Right lobe of liver (tissue), 6 donors: ENCODE results near the gene ARID3A. TPM values are rescaled to one million over a fixed set of nuclear protein-coding genes. Genes with fewer than 3 reads are reported as not detected.

Experiments used
- ATAC-seq, 4 donors: fragments of 200-7000 bp; cut with Tn5 transposase; one replicate each; pipeline ENCODE4 v1.9.1; 2020; ENCODE audit warnings: mild to moderate bottlenecking in 4 of 4, moderate library complexity in 4 of 4
- DNase-seq, 3 donors: peaks; one replicate each; pipeline ENCODE4 v3.0.0-alpha.2; 2020
- H3K27ac ChIP-seq, 3 donors: fragments of 200-600 bp; one replicate each; pipeline ENCODE4 v1.8.0; 2022
- H3K27me3 ChIP-seq, 2 donors: fragments of 200-600 bp; one replicate each; pipeline ENCODE4 v1.8.0; 2022
- H3K36me3 ChIP-seq, 4 donors: fragments of 200-600 bp; sonication (generic) in 1 of 4; one replicate each; pipeline versions ENCODE4 v1.5.1 to v1.8.0; 2017 to 2022; ENCODE audit warnings: control low read depth in 1 of 4
- H3K4me1 ChIP-seq, 4 donors: fragments of 200-600 bp; sonication (generic) in 1 of 4; one replicate each; pipeline versions ENCODE4 v1.5.1 to v1.8.0; 2017 to 2022; ENCODE audit warnings: control low read depth in 1 of 4
- H3K4me3 ChIP-seq, 3 donors: fragments of 200-600 bp; one replicate each; pipeline ENCODE4 v1.8.0; 2022
- H3K9me3 ChIP-seq, 4 donors: fragments of 200-600 bp; sonication (generic) in 1 of 4; one replicate each; pipeline versions ENCODE4 v1.5.1 to v1.8.0; 2017 to 2022; ENCODE audit warnings: control low read depth in 1 of 4
- POLR2A ChIP-seq: fragments of 450-650 bp; IDR thresholded peaks from one replicate; pipeline ENCODE4 v1.6.1; 2017; ENCODE audit warnings: antibody characterized with exemption, mild to moderate bottlenecking
- WGBS: methylation state at CpG from one replicate; pipeline ENCODE4 v1.1.6; 2018; ENCODE audit warnings: low coverage, low lambda C conversion rate; ENCODE audit not compliant: insufficient coverage; ENCODE audit errors: missing lambda C conversion rate; 5-methylcytosine and 5-hydroxymethylcytosine counted together
- intact Hi-C, 2 donors: fragments of 100-400 bp; cut with DNase I; formaldehyde crosslinking; loops; one replicate each; pipeline versions ENCODE4 v1.11.2 to v1.14.1; 2022
- total RNA-seq, 6 experiments: library from RNA; depleted of rRNA in 2 of 6; stranded (reverse); fragments of >200 nt in 2 of 6; fragmentation: NEBNext Ultra II Directional in 3 of 6; extraction: Animal tissue kit (Norgen Biotek cat#: 25700) in 3 of 6; gene quantifications; one replicate each; pipeline versions ENCODE4 v1.1.0 to v1.2.4, GENCODE V29; 2016 to 2023
- TF ChIP-seq, protein P1 (sequence below), 4 donors: fragments of 200-600 bp in 3 of 4; fragments of 450-650 bp in 1 of 4; IDR thresholded peaks; one replicate each; pipeline versions ENCODE4 v1.5.1 to v1.8.0; 2016 to 2022; ENCODE audit warnings: antibody characterized with exemption in 4 of 4, mild to moderate bottlenecking in 2 of 4
- donor health status: DM: no; HTN: yes; CAD: no.
- donor health status: DM: no; HTN: no; CAD: no.
- donor health status: DM: no; HTN: no; CAD: no.
- donor health status: DM: no; HTN: yes; CAD: no.
- donor health status: DM: no; HTN: yes; CAD: no.

The ARID3A gene
- total RNA-seq, 6 experiments from 2014 or later = 0.74 to 5.3 (median 1.9) TPM

DNA sequence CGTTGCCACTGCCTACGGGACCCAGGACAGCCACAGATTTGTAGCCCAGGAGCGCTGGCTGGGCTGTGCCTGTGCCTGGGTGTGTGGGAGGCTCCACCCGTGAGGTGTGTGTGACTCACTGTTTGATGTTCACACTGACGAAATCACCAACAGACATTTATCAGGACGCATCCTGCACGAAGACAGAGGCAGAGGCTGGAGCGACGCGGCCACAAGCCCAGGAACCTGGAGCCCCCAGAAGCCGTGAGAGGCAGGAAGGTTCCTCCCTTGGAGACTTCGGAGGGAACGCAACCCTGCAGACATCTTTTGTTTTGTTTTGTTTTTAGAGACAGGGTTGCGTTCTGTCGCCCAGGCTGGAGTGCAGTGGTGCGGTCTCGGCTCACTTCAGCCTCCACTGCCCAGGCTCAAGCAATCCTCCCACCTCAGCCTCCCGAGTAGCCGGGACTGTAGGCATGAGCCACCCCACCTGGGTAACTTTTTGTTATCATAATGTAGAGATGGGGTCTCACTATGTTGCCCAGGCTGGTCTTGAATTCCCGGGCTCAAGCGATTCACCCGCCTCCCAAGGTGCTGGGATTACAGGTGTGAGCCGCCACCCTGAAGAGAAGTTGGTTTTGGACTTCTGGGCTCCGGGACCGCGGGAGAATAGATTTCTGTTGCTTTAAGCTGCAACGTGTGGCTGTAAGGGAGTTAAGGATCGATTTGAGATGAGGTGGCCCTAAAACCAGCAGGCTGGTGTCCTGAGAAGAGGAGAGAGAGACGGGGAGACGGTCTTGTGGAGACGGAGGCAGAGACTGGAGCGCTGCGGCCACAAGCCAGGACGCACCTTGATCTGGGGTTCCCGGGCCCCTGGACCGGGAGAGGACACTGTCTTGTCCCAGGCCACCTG lies 33.4 kb downstream of the ARID3A start:
- 84% methylated on average over 9 of the region's 36 CpGs for WGBS
- H3K9me3 ChIP-seq = no peaks in the 10 kb centered on the region
- ATAC-seq (peak in 1 of 4 donors; percentile 60), DNase-seq (no peak)
- H3K4me1 ChIP-seq = no peaks in the 10 kb centered on the region
- H3K36me3 ChIP-seq = no peaks in the 10 kb centered on the region
- H3K27me3 ChIP-seq = no peaks in the 10 kb centered on the region
- H3K27ac ChIP-seq = no peak overlapping the region
- no peak overlapping the region for H3K4me3 ChIP-seq
- no peak for TF ChIP-seq POLR2A
- intact Hi-C loops = no loop called here

DNA sequence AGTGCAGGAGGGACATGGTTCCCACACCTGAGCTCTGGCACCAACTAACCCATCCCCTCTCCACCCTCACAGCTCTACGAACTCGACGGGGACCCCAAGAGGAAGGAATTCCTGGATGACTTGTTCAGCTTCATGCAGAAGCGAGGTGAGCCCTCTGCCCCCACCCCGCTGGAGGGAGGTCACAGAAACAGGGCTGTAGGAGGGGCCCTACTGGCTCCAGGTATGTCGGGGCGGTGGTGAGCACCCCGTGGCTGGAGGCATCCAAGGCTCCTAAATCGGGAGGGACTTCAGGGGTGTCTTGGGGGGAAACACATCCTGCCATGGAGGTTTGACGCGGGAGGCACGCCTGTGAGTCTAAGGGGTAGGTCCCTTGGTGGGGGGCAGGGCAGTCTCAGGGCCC lies 34.2 kb downstream of the ARID3A start:
- 100% methylated on average over 1 of the region's 12 CpGs for WGBS
- DNase-seq = no peak

DNA sequence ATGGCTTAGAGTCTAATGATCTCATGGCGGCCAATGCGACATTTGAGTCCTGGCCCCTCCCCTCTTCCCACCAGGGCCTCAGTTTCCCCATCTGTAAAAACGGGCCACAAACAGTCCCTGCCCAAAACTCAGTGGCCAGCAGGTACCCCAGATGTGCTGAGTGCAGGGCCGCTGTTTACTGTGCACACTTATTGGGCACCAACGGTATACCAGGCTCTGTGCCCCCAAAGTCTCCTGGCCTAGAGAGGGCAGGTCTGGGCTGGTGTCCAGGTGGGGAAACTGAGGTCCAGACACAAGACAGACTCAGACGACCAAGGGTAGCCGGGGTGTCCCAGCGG lies 34.7 kb downstream of the ARID3A start:
- no CpG with 5 or more reads among the region's 8 CpGs for WGBS
- Histone ChIP-seq H3K4me1 (no peaks in the 10 kb centered on the region), H3K36me3 (no peaks in the 10 kb centered on the region), H3K27me3 (no peaks in the 10 kb centered on the region), H3K9me3 (no peaks in the 10 kb centered on the region), H3K27ac (no peak overlapping the region), H3K4me3 (no peak overlapping the region)
- no peak for TF ChIP-seq POLR2A
- TF ChIP-seq, protein P1, sequence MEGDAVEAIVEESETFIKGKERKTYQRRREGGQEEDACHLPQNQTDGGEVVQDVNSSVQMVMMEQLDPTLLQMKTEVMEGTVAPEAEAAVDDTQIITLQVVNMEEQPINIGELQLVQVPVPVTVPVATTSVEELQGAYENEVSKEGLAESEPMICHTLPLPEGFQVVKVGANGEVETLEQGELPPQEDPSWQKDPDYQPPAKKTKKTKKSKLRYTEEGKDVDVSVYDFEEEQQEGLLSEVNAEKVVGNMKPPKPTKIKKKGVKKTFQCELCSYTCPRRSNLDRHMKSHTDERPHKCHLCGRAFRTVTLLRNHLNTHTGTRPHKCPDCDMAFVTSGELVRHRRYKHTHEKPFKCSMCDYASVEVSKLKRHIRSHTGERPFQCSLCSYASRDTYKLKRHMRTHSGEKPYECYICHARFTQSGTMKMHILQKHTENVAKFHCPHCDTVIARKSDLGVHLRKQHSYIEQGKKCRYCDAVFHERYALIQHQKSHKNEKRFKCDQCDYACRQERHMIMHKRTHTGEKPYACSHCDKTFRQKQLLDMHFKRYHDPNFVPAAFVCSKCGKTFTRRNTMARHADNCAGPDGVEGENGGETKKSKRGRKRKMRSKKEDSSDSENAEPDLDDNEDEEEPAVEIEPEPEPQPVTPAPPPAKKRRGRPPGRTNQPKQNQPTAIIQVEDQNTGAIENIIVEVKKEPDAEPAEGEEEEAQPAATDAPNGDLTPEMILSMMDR (IDR thresholded peaks at IDR 0.05) = no peak
- no peak for ATAC-seq
- intact Hi-C loops = no loop called here
- DNase-seq = no peak

More for the DNA sequence above, 34.2 kb downstream of the ARID3A start:
- Histone ChIP-seq H3K36me3 (no peaks in the 10 kb centered on the region), H3K27ac (no peak overlapping the region), H3K9me3 (no peaks in the 10 kb centered on the region), H3K4me3 (no peak overlapping the region), H3K4me1 (no peaks in the 10 kb centered on the region), H3K27me3 (no peaks in the 10 kb centered on the region)
- no peak for TF ChIP-seq POLR2A
- TF ChIP-seq, protein P1 (IDR thresholded peaks at IDR 0.05) = no peak
- intact Hi-C loops = no loop called here
- ATAC-seq = no peak

DNA sequence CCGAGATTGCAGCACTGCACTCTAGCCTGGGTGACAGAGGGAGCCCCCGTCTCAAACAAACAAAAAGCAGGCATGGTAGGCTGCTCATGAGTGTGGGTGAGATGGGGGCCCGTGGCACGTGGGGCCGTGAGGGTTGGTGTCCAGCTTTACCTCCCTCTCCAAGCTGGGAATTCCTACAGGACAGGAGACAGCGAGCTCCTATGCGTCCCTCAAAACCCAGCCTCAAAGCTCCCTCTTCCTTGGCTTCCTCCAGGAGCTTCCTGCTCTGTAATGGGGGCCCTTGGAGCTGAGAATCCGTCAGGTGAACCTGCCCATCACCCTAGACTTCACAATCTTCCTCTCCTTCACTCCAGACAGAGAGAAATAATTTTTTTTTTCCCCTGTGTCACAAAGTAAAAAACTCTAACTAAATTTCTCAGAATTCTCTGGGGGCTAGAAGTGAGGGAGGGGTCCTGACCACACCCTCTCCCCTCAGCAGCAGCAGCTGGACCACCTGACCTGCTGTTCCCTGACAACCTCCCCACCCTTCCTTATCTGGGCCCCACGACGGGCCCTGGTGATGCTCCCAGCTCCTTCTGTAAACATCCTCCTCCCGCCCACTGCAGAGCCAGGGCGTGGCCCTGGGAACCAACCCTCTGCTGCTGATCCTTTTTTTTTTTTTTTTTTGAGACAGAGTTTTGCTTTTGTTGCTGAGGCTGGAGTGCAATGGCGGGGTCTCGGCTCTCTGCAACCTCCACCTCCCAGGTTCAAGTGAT lies 36.2 kb downstream of the ARID3A start:
- Histone ChIP-seq H3K9me3 (no peaks in the 10 kb centered on the region), H3K27ac (no peak overlapping the region), H3K4me1 (no peaks in the 10 kb centered on the region), H3K36me3 (peaks cover 0 to 3% (median 0%) of the 10 kb centered on the region in 4 donors), H3K4me3 (no peak overlapping the region), H3K27me3 (no peaks in the 10 kb centered on the region)
- WGBS = 77% methylated on average over 7 of the region's 14 CpGs
- no peak for ATAC-seq
- intact Hi-C loops = no loop called here
- TF ChIP-seq, protein P1 (IDR thresholded peaks at IDR 0.05) = no peak
- TF ChIP-seq POLR2A = no peak
- DNase-seq = no peak
